Astrocyte (in vitro differentiated cells and primary cell): Measurements from ENCODE around the gene TPGS1. TPM values are rescaled to one million over a fixed set of nuclear protein-coding genes. Genes with fewer than 3 reads are reported as not detected.
A peak's percentile ranks its signal among the peaks of the same experiment; 100 is the strongest.

Experiments
- DNase-seq: peaks from one replicate; pipeline ENCODE4 v3.0.0-alpha.2; 2010; ENCODE audit warnings: low read depth
- FAIRE-seq: peaks from 2 replicates; lab custom pipeline; 2011; peaks lifted over from hg19 to GRCh38; lab: Jason Lieb, UNC
- H2AFZ ChIP-seq: 2 replicates; pipeline ENCODE4 v1.6.0; 2012; ENCODE audit warnings: low read depth, low read length, inconsistent platforms
- H3K27ac ChIP-seq: 2 replicates; pipeline ENCODE4 v1.5.1; 2011; ENCODE audit warnings: low read depth, low read length, inconsistent platforms
- H3K27me3 ChIP-seq: 2 replicates; pipeline ENCODE4 v1.6.0; 2011; ENCODE audit warnings: low read length, inconsistent platforms; ENCODE audit not compliant: insufficient read depth
- H3K36me3 ChIP-seq: 2 replicates; pipeline ENCODE4 v1.5.1; 2011; ENCODE audit warnings: low read length, inconsistent platforms; ENCODE audit not compliant: insufficient read depth
- H3K4me1 ChIP-seq: 2 replicates; pipeline ENCODE4 v1.5.1; 2011; ENCODE audit warnings: low read length, inconsistent platforms; ENCODE audit not compliant: insufficient read depth
- H3K4me2 ChIP-seq: 2 replicates; pipeline ENCODE4 v1.6.0; 2012; ENCODE audit warnings: low read length, inconsistent platforms
- H3K4me3 ChIP-seq: 2 replicates; pipeline ENCODE4 v1.5.1; 2011; ENCODE audit warnings: low read depth, mild to moderate bottlenecking, low read length, inconsistent platforms; ENCODE audit not compliant: insufficient read depth
- H3K79me2 ChIP-seq: 2 replicates; pipeline ENCODE4 v1.6.0; 2012; ENCODE audit warnings: mild to moderate bottlenecking, low read length, inconsistent platforms; ENCODE audit not compliant: insufficient read depth
- H3K9ac ChIP-seq: 2 replicates; pipeline ENCODE4 v1.6.0; 2012; ENCODE audit warnings: mild to moderate bottlenecking, low read length, inconsistent platforms
- H3K9me3 ChIP-seq: 2 replicates; pipeline ENCODE4 v1.5.1; 2012; ENCODE audit warnings: low read depth, mild to moderate bottlenecking, low read length, inconsistent platforms; ENCODE audit not compliant: insufficient read depth
- H4K20me1 ChIP-seq: 2 replicates; pipeline ENCODE4 v1.6.0; 2012; ENCODE audit warnings: low read length, inconsistent platforms; ENCODE audit not compliant: insufficient read depth
- H3K27ac Mint-ChIP-seq: one replicate; pipeline ENCODE4 v1.8.0; 2021; ENCODE audit warnings: mild to moderate bottlenecking, mixed read lengths; ENCODE audit not compliant: unreplicated experiment
- H3K27me3 Mint-ChIP-seq: one replicate; pipeline ENCODE4 v1.8.0; 2021; ENCODE audit warnings: low read depth, mixed read lengths; ENCODE audit not compliant: unreplicated experiment
- H3K36me3 Mint-ChIP-seq: one replicate; pipeline ENCODE4 v1.8.0; 2021; ENCODE audit warnings: low read depth, mixed read lengths; ENCODE audit not compliant: unreplicated experiment
- H3K4me1 Mint-ChIP-seq: one replicate; pipeline ENCODE4 v1.8.0; 2021; ENCODE audit warnings: low read depth, mixed read lengths; ENCODE audit not compliant: unreplicated experiment
- H3K4me3 Mint-ChIP-seq: one replicate; pipeline ENCODE4 v1.8.0; 2021; ENCODE audit warnings: mild to moderate bottlenecking, moderate library complexity, mixed read lengths; ENCODE audit not compliant: unreplicated experiment
- H3K9me3 Mint-ChIP-seq: one replicate; pipeline ENCODE4 v1.8.0; 2021; ENCODE audit warnings: mild to moderate bottlenecking, mixed read lengths; ENCODE audit not compliant: unreplicated experiment
- EZH2 ChIP-seq: IDR thresholded peaks from 2 replicates; pipeline ENCODE4 v1.6.1; 2012; ENCODE audit warnings: mild to moderate bottlenecking, low read length, inconsistent platforms; ENCODE audit not compliant: insufficient read depth
- total RNA-seq: library from RNA; stranded (reverse); gene quantifications from 2 replicates; pipeline ENCODE4 v1.2.1, GENCODE V29; 2021
- TF ChIP-seq, protein P1 (sequence below): IDR thresholded peaks from 2 replicates; pipeline ENCODE4 v1.5.1; 2011; ENCODE audit warnings: low read depth, mild to moderate bottlenecking, inconsistent platforms, low read length, moderate library complexity; ENCODE audit not compliant: insufficient read depth

The TPGS1 gene
- total RNA-seq, 1 donor from 2014 or later = 17.9 TPM

DNA sequence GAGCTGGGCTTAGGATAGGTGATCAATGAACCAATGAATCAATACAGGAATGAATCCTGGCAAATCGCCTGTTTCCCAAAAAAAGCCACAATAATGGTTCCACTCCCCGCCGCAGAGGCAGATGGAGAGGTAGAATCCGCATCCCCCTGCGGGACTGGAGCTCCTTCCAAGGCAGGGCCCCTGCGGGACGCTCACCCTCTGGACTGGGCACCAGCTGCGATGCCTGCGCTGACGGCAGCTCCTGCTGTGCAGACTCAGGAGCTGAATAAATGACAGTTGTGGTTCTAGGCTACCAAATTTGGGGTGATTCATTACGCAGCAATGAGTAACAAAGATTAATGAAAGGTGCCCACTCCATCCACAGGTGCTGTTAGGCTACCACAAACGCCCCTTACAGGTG lies 15.4 kb downstream of the TPGS1 start:
- no peak overlapping the region for H3K4me3 ChIP-seq
- H3K27ac ChIP-seq = no peak overlapping the region
- H3K4me2 ChIP-seq = no peak overlapping the region
- FAIRE-seq (no peak), DNase-seq (no peak)
- no peaks in the 10 kb centered on the region for H3K4me1 ChIP-seq
- no peak overlapping the region for H3K9ac ChIP-seq
- peaks cover 3% of the 10 kb centered on the region for H3K27me3 Mint-ChIP-seq
- no peaks in the 10 kb centered on the region for H3K36me3 ChIP-seq
- no peaks in the 10 kb centered on the region for H3K9me3 ChIP-seq
- H3K27ac Mint-ChIP-seq = no peak overlapping the region
- no peaks in the 10 kb centered on the region for H4K20me1 ChIP-seq
- H3K27me3 ChIP-seq = no peaks in the 10 kb centered on the region
- H3K4me1 Mint-ChIP-seq = no peaks in the 10 kb centered on the region
- H3K9me3 Mint-ChIP-seq = no peaks in the 10 kb centered on the region
- no peak overlapping the region for H3K4me3 Mint-ChIP-seq
- H3K79me2 ChIP-seq = no peaks in the 10 kb centered on the region
- H3K36me3 Mint-ChIP-seq = peaks cover 6% of the 10 kb centered on the region
- TF ChIP-seq, protein P1, sequence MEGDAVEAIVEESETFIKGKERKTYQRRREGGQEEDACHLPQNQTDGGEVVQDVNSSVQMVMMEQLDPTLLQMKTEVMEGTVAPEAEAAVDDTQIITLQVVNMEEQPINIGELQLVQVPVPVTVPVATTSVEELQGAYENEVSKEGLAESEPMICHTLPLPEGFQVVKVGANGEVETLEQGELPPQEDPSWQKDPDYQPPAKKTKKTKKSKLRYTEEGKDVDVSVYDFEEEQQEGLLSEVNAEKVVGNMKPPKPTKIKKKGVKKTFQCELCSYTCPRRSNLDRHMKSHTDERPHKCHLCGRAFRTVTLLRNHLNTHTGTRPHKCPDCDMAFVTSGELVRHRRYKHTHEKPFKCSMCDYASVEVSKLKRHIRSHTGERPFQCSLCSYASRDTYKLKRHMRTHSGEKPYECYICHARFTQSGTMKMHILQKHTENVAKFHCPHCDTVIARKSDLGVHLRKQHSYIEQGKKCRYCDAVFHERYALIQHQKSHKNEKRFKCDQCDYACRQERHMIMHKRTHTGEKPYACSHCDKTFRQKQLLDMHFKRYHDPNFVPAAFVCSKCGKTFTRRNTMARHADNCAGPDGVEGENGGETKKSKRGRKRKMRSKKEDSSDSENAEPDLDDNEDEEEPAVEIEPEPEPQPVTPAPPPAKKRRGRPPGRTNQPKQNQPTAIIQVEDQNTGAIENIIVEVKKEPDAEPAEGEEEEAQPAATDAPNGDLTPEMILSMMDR = no peak
- TF ChIP-seq EZH2 = no peak
- no peak overlapping the region for H2AFZ ChIP-seq

DNA sequence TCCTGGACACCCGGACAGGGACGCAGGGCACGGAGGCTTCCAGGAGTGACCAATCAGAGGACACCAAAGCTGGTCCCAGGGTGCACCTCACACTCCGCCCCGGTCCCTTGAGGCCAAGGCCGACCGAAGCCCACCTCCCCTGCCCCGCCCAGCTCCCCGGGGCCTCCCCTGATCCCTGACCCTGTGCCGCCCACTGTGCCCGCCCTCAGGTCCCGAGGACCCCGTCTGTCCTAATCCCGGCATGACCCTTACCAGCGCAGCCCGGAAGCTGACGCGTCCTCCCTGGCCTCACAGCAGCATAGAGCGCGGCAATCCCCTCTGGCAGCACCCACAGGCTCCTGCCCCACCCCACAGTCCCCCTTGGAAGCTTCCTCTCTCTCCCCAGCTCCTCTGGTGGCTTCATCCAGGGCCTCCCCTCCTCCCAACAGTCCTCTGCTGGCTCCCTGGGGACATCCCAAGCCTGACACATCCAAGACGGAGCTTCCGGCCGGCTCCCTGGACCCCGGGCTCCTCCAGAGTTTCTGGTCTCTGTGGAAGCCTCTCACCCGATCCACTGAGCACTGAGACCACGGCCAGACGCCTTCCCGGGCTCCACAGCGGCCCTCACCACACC lies 16.9 kb downstream of the TPGS1 start:
- H3K79me2 ChIP-seq = no peaks in the 10 kb centered on the region
- H3K36me3 ChIP-seq = no peaks in the 10 kb centered on the region
- H3K4me1 Mint-ChIP-seq = no peaks in the 10 kb centered on the region
- peaks cover 6% of the 10 kb centered on the region for H3K36me3 Mint-ChIP-seq
- peaks cover 3% of the 10 kb centered on the region for H3K27me3 Mint-ChIP-seq
- no peaks in the 10 kb centered on the region for H3K4me1 ChIP-seq
- peak overlapping the region; percentile 33 for H3K4me2 ChIP-seq
- TF ChIP-seq, protein P1 = no peak
- no peak for TF ChIP-seq EZH2
- H3K27ac Mint-ChIP-seq = no peak overlapping the region
- no peak overlapping the region for H3K9ac ChIP-seq
- H4K20me1 ChIP-seq = no peaks in the 10 kb centered on the region
- H2AFZ ChIP-seq = no peak overlapping the region
- no peak overlapping the region for H3K27ac ChIP-seq
- H3K4me3 ChIP-seq = no peak overlapping the region
- no peak for FAIRE-seq
- no peak overlapping the region for H3K4me3 Mint-ChIP-seq
- no peak for DNase-seq
- no peaks in the 10 kb centered on the region for H3K9me3 ChIP-seq
- no peaks in the 10 kb centered on the region for H3K27me3 ChIP-seq
- no peaks in the 10 kb centered on the region for H3K9me3 Mint-ChIP-seq

DNA sequence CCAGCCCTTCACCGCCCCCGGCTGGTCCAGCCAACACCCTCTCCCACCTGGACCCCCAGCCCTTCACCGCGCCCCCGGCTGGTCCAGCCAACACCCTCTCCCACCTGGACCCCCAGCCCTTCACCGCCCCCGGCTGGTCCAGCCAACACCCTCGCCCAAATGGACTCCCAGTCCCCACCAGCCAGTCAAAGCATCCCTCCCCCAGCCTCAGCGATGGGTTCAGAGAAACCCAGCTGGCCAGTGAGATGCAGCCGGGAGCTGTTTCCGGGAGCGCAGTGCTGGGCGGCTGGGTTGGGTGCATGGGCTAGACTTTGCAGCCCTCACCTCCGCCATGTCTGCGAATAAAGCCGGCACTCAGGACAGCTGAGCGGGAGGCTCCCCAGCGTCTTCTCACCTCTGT lies 17.7 kb downstream of the TPGS1 start:
- no peak for TF ChIP-seq EZH2
- TF ChIP-seq, protein P1 = no peak
- H4K20me1 ChIP-seq = no peaks in the 10 kb centered on the region
- H3K4me3 ChIP-seq = no peak overlapping the region
- no peaks in the 10 kb centered on the region for H3K36me3 ChIP-seq
- H2AFZ ChIP-seq = no peak overlapping the region
- H3K9ac ChIP-seq = no peak overlapping the region
- Mint-ChIP-seq H3K4me1 (no peaks in the 10 kb centered on the region), H3K36me3 (peaks cover 6% of the 10 kb centered on the region), H3K4me3 (no peak overlapping the region), H3K9me3 (no peaks in the 10 kb centered on the region), H3K27ac (no peak overlapping the region), H3K27me3 (peaks cover 3% of the 10 kb centered on the region)
- no peak for DNase-seq
- no peaks in the 10 kb centered on the region for H3K27me3 ChIP-seq
- H3K9me3 ChIP-seq = no peaks in the 10 kb centered on the region
- H3K27ac ChIP-seq = no peak overlapping the region
- no peaks in the 10 kb centered on the region for H3K4me1 ChIP-seq
- no peak overlapping the region for H3K4me2 ChIP-seq
- H3K79me2 ChIP-seq = no peaks in the 10 kb centered on the region
- FAIRE-seq = no peak
